IPS-NIHi11 (cell line): ENCODE measurements around the gene CKAP2L.
"Not testable (repeated sequence)": the region's sequence is repeated elsewhere in the genome, so short reads cannot be mapped to it uniquely, and the experiment has no call there.

Experiments used
- DNase-seq: peaks from one replicate; pipeline ENCODE4 v3.0.0; 2012; ENCODE audit warnings: mixed read lengths, low spot score

CKAP2L gene

GRCh38 chr2:112725545-112726457 lies 38.6 kb downstream of the CKAP2L start:
- no peak for DNase-seq

DNA sequence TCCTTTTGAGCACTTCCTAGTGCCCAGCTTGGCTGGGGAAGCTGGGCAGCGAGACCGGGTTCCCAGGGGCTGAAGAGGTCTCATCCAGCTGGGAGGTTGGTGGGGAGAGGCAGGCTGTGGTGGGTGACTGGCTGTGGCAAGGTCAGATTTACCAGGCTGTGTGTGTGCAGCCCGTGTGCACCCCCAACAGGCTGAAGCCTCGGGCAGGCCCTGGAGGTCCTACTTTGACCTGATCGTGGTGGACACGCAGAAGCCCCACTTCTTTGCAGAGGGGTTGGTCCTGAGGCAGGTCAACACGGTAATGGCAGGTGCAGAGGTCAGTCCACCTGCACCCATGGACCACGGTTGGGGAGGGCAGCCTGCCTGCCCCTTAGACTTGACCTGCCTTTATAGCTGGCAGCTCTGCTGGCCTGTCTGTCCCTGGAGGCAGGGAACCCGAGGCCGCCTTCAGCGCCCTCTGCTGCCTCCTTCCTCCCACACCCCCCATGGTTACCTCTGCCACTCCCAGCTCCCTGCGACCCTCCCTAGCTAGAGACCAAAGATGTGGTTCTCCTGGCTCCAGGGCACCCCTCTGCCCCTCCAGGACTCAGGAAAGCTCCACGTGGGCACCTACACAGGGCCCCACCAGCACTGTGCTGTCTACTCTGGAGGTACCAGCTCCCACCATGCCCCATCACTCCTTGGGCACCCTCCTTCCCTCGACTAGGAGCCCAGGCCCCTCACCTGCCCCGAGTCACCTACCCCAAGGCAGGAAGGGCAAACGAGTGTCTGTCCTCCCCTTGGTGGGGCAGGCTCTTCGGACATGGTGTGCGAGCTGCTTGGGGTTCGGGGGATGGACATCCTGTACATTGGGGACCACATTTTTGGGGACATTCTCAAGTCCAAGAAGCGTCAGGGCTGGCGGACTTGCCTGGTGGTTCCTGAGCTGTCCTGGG lies 39.6 kb downstream of the CKAP2L start:
- DNase-seq: peak; percentile 80

DNA sequence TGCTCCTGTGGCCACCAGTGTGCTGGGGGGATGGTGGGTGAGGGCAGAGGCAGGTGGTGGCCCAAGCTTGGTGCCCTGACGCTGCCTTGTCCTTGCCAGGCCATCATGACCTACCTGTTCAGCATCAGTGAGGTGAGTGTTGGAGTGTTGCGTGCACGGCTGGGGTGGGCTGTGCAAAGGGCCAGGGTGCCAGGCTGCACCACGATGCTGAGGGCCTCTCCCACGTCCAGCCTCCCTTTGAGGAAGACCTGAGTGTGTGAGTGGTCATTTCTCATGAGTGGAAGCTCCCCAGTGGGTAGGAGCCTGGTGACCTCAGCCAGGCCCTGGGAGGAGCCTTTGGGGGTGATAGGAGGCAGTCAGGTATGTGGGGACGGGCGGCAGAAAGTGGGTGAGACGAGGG lies 40.4 kb downstream of the CKAP2L start:
- no peak for DNase-seq

- no peak for DNase-seq
Observed at GRCh38 chr2:112723547-112723940, 40.9 kb downstream of the CKAP2L start.

- no peak for DNase-seq
Observed at GRCh38 chr2:112722816-112723546, 41.4 kb downstream of the CKAP2L start.

- DNase-seq: no peak
Observed at GRCh38 chr2:112721819-112722522, 42.4 kb downstream of the CKAP2L start.

DNA sequence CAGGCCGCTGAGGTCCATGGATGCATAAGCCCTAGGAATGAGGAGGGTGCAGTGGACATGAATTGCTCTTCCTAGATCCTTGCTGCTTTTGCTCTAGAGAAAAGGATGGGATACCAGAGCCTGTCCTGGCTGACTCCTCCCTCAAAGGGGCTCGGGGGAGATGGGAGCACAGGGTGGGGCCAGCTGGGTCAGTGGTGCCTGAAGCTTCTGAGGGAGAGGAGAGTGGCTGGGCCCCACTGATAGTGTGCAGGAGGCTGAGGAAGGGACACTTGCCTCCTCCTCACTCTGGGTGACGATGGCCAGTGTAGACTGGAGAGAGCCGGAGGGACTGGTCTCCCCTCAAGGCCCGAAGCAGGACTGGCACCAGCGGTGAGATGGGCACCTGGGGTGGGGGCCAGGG lies 43.6 kb downstream of the CKAP2L start, which contains the start of gene NT5DC4:
NT5DC4 (plus strand) TSS at position 236 of the 400 bp plus-strand sequence; CDS start at position 296, 60 bp downstream.
- DNase-seq: no peak

DNA sequence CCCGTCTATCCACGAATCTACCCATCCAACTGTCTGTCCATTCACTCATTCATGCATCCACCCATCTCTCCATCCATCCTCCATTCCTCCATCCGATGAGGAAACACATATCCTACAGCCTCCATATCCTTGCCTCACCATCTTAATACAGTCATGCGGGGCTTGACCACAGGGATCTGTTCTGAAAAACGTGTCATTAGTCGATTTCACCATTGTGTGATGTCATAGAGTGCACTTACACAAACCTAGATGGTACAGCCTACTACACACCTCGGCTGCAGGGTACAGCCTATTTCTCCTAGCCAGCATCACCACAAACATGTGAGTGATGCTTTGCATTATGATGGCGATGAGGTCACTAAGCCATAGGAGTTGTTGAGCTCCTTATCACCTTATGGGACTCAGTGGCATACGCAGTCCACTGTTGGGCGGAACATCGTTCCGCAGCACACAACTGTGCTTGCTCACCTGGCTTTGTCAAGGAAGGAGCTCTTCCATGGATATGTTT lies 45.5 kb downstream of the CKAP2L start:
- DNase-seq: no peak

DNA sequence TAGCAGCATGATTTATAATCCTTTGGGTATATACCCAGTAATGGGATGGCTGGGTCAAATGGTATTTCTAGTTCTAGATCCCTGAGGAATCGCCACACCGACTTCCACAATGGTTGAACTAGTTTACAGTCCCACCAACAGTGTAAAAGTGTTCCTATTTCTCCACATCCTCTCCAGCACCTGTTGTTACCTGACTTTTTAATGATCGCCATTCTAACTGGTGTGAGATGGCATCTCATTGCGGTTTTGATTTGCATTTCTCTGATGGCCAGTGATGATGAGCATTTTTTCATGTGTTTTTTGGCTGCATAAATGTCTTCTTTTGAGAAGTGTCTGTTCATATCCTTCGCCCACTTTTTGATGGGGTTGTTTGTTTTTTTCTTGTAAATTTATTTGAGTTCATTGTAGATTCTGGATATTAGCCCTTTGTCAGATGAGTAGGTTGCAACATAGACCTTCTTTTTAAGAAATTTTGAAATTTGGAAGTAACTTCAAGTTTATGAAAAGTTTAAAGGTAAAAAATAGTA lies 47.5 kb downstream of the CKAP2L start:
- DNase-seq: not testable (repeated sequence)

GRCh38 chr2:112716094-112716493 lies 48.3 kb downstream of the CKAP2L start:
- DNase-seq: not testable (repeated sequence)

DNA sequence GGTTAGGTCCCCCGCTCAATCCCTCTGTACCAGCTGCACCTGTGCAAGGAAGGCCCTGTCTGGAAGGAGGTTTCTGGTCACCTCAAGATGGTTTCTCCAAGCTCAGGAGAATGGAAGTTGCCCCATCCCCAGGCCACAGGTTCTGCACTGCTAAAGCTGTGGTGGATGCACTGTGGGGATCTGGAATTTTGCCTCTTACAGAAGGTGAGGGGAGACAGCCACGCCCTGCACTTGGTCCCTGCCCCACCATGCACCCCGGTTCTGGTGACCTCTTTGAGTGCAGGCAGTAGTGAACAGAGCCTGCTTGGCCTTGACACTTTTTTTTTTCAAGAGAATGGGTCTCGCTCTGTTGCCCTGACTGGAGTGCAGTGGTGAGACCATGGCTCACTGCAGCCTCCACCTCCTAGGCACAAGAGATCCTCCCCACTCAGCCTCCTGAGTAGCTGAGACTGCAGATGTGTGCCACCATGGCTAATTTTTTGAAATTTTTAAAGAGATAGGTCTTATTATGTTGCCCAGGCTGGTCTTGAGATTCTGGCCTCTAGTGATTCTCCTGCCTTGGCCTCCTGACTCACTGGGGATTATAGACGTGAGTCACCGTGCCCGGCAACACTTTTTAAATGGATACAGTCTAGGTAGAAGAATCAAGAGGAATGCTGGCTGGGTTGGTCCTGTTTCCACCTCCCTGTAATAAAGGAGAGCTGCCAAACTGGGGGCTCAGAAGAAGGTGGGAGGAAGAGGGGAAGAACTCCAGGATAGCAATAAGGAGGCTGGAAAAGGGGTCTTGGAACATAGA lies 49.4 kb downstream of the CKAP2L start:
- DNase-seq: no peak

- DNase-seq: no peak
Observed at GRCh38 chr2:112714331-112714730, 50.1 kb downstream of the CKAP2L start.

- DNase-seq: no peak
Observed at GRCh38 chr2:112713926-112714325, 50.5 kb downstream of the CKAP2L start.

- DNase-seq: no peak
Observed at GRCh38 chr2:112713585-112713925, 50.9 kb downstream of the CKAP2L start.

GRCh38 chr2:112712903-112713584 lies 51.4 kb downstream of the CKAP2L start:
- DNase-seq: no peak

DNA sequence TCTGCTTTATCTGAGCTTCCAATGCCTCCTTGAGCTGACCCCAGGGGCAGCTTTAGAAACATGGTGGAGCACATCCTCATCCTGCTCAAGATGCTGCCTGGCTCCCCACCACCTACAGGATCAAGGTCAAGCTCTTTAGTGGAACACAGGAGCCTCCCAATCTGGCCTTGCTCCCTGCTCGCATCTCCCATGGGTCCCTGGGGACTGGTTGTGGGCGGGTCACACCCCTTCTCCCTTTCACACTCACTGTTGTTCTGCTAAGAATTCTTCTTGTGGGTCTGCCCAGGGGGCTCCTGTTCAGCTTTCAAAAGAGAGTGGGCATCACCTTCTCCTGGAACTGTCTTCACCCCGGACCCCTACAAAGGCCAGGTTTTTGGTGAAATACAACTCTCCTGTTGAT lies 51.9 kb downstream of the CKAP2L start:
- DNase-seq: no peak

DNA sequence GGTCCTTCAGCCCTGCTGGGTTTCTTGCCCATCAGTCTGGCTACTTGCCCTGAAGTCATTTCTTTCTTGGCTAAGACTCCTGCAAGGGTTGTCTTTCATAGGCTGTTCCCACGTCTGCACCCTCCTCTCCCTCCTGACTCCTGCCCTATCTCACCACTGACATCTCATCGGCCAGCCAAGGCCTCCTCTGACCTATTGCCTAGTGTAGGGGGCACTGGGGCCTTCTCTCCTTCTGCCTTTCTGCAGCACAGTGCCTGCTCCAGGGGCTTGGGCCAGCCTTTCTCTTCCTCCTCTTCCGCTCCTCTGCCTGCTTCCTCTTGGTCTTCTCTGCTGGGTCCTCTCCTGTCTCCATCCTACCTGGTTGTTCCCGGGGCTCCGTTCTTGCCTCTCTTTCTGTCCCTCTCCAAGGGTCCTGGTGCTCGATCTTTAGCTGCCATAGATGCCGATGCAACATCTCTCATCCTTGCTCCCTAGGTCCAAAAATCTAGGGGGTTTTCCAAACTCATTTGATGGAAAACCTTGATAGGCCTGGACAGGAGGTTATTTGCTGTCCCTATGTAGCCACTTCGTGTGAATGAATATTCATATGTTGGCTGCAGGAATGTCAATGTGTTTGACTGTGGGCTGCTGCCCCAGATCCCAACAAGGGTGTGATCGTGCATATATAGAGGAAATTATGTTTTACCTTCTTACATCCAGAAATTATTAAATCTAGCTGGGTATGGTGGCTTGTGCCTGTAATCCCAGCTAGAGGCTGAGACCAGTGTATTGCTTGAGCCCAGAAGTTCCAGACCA lies 53.3 kb downstream of the CKAP2L start:
- no peak for DNase-seq

DNA sequence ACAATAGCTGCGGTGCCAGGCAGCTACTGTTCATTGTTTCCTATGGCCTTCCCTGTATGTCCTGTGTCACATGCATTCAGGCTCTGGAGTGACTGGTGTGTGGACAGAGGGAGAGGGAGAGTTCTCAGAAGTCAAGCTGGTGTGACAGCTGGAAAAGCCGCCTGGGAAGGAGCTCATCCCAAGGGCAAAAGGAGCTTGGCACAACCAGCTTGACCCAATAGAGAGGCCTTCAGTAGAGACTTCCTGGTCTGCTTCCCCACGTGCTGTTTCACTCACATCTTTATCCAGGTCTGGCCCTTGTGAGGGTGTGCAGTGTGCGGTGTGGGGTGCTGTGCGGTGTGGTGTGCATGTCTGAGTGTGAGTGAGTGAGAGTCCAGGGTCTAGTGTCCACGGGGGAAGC lies 54.7 kb downstream of the CKAP2L start:
- no peak for DNase-seq

- no peak for DNase-seq
Observed at GRCh38 chr2:112708968-112709367, 55.4 kb downstream of the CKAP2L start.
